H1 (cell line): Measurements from ENCODE around the gene IL6ST. TPM values are rescaled to one million over a fixed set of nuclear protein-coding genes. Genes with fewer than 3 reads are reported as not detected.

Experiments
- CTCF ChIA-PET: fragments of 300-600 bp; sonication (Branson Sonifier 250); formaldehyde crosslinking; loops from one replicate; lab custom pipeline; 2021; ENCODE audit not compliant: partially characterized antibody; lab: Charles Lee
- POLR2A ChIA-PET: fragments of 300-600 bp; sonication (Branson Sonifier 250); formaldehyde crosslinking; loops from one replicate; lab custom pipeline; 2021; ENCODE audit warnings: inconsistent platforms; ENCODE audit not compliant: partially characterized antibody; lab: Charles Lee
- DNase-seq, 2 experiments: peaks; one replicate each; pipeline versions ENCODE4 v3.0.0 to v3.0.0-alpha.2; 2010 to 2022; ENCODE audit warnings: low spot score in 2 of 2, low read depth in 1 of 2, mixed read lengths in 1 of 2
- FAIRE-seq: peaks from 2 replicates; lab custom pipeline; 2011; peaks lifted over from hg19 to GRCh38; lab: Jason Lieb, UNC
- H2AFZ ChIP-seq: 2 replicates; pipeline ENCODE4 v1.8.1; 2012; ENCODE audit warnings: low read length, inconsistent platforms
- H2AK5ac ChIP-seq: 2 replicates; pipeline ENCODE4 v1.6.1; 2013; ENCODE audit warnings: low read depth, low read length
- H2BK120ac ChIP-seq: replicated peaks from 2 replicates; pipeline ENCODE3; 2013; ENCODE audit warnings: low read depth, low read length, inconsistent platforms
- H2BK12ac ChIP-seq: 2 replicates; pipeline ENCODE4 v1.6.1; 2013; ENCODE audit warnings: low read depth, low read length
- H2BK15ac ChIP-seq: 2 replicates; pipeline ENCODE4 v1.6.1; 2013; ENCODE audit warnings: low read length
- H2BK20ac ChIP-seq: 2 replicates; pipeline ENCODE4 v1.6.1; 2013; ENCODE audit warnings: low read length
- H2BK5ac ChIP-seq: 2 replicates; pipeline ENCODE4 v1.6.1; 2013; ENCODE audit warnings: low read depth, low read length
- H3K14ac ChIP-seq: 2 replicates; pipeline ENCODE4 v1.6.1; 2013; ENCODE audit warnings: inconsistent platforms; ENCODE audit not compliant: insufficient read length
- H3K18ac ChIP-seq: 2 replicates; pipeline ENCODE4 v1.6.1; 2013; ENCODE audit warnings: low read length; ENCODE audit errors: extremely low read depth
- H3K23ac ChIP-seq: 2 replicates; pipeline ENCODE4 v1.6.1; 2013; ENCODE audit warnings: inconsistent platforms; ENCODE audit not compliant: insufficient read length
- H3K23me2 ChIP-seq: 2 replicates; pipeline ENCODE4 v1.6.1; 2013; ENCODE audit warnings: low read depth, low read length
- H3K27ac ChIP-seq: 2 replicates; pipeline ENCODE4 v1.6.1; 2011; ENCODE audit warnings: low read depth, low read length, inconsistent platforms
- H3K27me3 ChIP-seq, 4 experiments: replicated peaks in 1 of 4; 1 replicate in 1 of 4; 2 replicates in 3 of 4; pipeline versions ENCODE4 v1.6.1 to v1.8.1; 2011 to 2013; ENCODE audit warnings: low read length in 3 of 4, mild to moderate bottlenecking in 3 of 4, inconsistent platforms in 2 of 4, mixed read lengths in 2 of 4, moderate library complexity in 1 of 4; ENCODE audit not compliant: control insufficient read depth in 3 of 4, insufficient read depth in 3 of 4; ENCODE audit errors: extremely low read depth in 1 of 4
- H3K36me3 ChIP-seq, 4 experiments: 2 replicates each; pipeline versions ENCODE4 v1.6.1 to v1.8.1; 2011 to 2013; ENCODE audit warnings: mild to moderate bottlenecking in 4 of 4, low read length in 3 of 4, moderate library complexity in 2 of 4, control low read depth in 1 of 4, inconsistent platforms in 1 of 4; ENCODE audit not compliant: insufficient read depth in 4 of 4, control insufficient read depth in 2 of 4
- H3K4ac ChIP-seq: replicated peaks from 2 replicates; pipeline ENCODE3; 2013; ENCODE audit warnings: low read length, low read depth, mixed read lengths, inconsistent platforms; ENCODE audit not compliant: insufficient read length
- H3K4me1 ChIP-seq, 4 experiments: replicated peaks in 1 of 4; 1 replicate in 1 of 4; 2 replicates in 3 of 4; pipeline versions ENCODE4 v1.6.1 to v1.8.1; 2011 to 2013; ENCODE audit warnings: low read length in 3 of 4, inconsistent platforms in 2 of 4, mixed read lengths in 1 of 4; ENCODE audit not compliant: insufficient read depth in 4 of 4, control insufficient read depth in 3 of 4
- H3K4me2 ChIP-seq, 2 experiments: 2 replicates each; pipeline versions ENCODE4 v1.6.1 to v1.8.1; 2011 to 2013; ENCODE audit warnings: low read depth in 2 of 2, low read length in 2 of 2, control low read depth in 1 of 2, inconsistent platforms in 1 of 2, mild to moderate bottlenecking in 1 of 2; ENCODE audit not compliant: insufficient read depth in 1 of 2
- H3K4me3 ChIP-seq, 4 experiments: fragments of 200-600, 300-600 bp in 1 of 4; sonication (generic), shearing (Covaris generic), sonication (Bioruptor Twin) in 1 of 4; 2 replicates each; pipeline versions ENCODE4 v1.5.1 to v1.8.1; 2011 to 2016; ENCODE audit warnings: low read length in 4 of 4, low read depth in 3 of 4, control low read depth in 2 of 4, inconsistent platforms in 2 of 4, mild to moderate bottlenecking in 2 of 4, mixed read lengths in 1 of 4, moderate library complexity in 1 of 4; ENCODE audit not compliant: insufficient read depth in 2 of 4; ENCODE audit errors: extremely low read depth in 1 of 4
- H3K56ac ChIP-seq: replicated peaks from 2 replicates; pipeline ENCODE3; 2013; ENCODE audit warnings: low read depth, mild to moderate bottlenecking, mixed read lengths, low read length, inconsistent platforms; ENCODE audit not compliant: insufficient read length
- H3K79me1 ChIP-seq: 2 replicates; pipeline ENCODE4 v1.6.1; 2013; ENCODE audit warnings: low read depth, low read length, control low read depth
- H3K79me2 ChIP-seq, 2 experiments: 2 replicates each; pipeline versions ENCODE4 v1.6.1 to v1.8.1; 2012 to 2013; ENCODE audit warnings: low read length in 2 of 2, mild to moderate bottlenecking in 2 of 2, inconsistent platforms in 1 of 2; ENCODE audit not compliant: insufficient read depth in 2 of 2, control insufficient read depth in 1 of 2
- H3K9ac ChIP-seq, 4 experiments: replicated peaks in 1 of 4; 1 replicate in 1 of 4; 2 replicates in 3 of 4; pipeline versions ENCODE4 v1.6.1 to v1.8.1; 2011 to 2013; ENCODE audit warnings: low read depth in 3 of 4, low read length in 3 of 4, control low read depth in 2 of 4, mild to moderate bottlenecking in 2 of 4, moderate library complexity in 2 of 4, inconsistent platforms in 1 of 4; ENCODE audit errors: extremely low read depth in 1 of 4
- H3K9me3 ChIP-seq, 2 experiments: 2 replicates each; pipeline versions ENCODE4 v1.6.1 to v1.8.1; 2012 to 2013; ENCODE audit warnings: mild to moderate bottlenecking in 2 of 2, moderate library complexity in 2 of 2, control low read depth in 1 of 2, inconsistent platforms in 1 of 2, low read depth in 1 of 2, low read length in 1 of 2, mixed read lengths in 1 of 2; ENCODE audit not compliant: insufficient read depth in 2 of 2
- H4K20me1 ChIP-seq, 2 experiments: replicated peaks in 1 of 2; 2 replicates each; pipeline versions ENCODE3 to v1.8.1; 2011 to 2013; ENCODE audit warnings: inconsistent platforms in 2 of 2, low read length in 2 of 2, mild to moderate bottlenecking in 1 of 2; ENCODE audit not compliant: insufficient read depth in 2 of 2, control insufficient read depth in 1 of 2
- H4K5ac ChIP-seq: 2 replicates; pipeline ENCODE4 v1.6.1; 2013; ENCODE audit warnings: low read length, low read depth, mixed read lengths, inconsistent platforms; ENCODE audit not compliant: insufficient read length
- H4K8ac ChIP-seq: 2 replicates; pipeline ENCODE4 v1.8.0; 2013; ENCODE audit warnings: mild to moderate bottlenecking, moderate library complexity, low read length, inconsistent platforms; ENCODE audit not compliant: insufficient read depth; ENCODE audit errors: extremely low read depth
- H4K91ac ChIP-seq: replicated peaks from 2 replicates; pipeline ENCODE3; 2013; ENCODE audit warnings: low read length, mixed read lengths, inconsistent platforms; ENCODE audit not compliant: insufficient read length
- BRCA1 ChIP-seq: IDR thresholded peaks from 2 replicates; pipeline ENCODE4 v1.6.1; 2012; ENCODE audit warnings: low read depth, low read length, improper control_type of control experiment
- EZH2 ChIP-seq: fragments of 200-600 bp; sonication (generic); IDR thresholded peaks from 2 replicates; pipeline ENCODE4 v1.7.1; 2012; ENCODE audit warnings: low read depth, mild to moderate bottlenecking, moderate library complexity, low read length, inconsistent platforms; ENCODE audit not compliant: severe bottlenecking
- HDAC6 ChIP-seq: IDR thresholded peaks from one replicate; pipeline ENCODE4 v1.7.1; 2012; ENCODE audit warnings: low read depth, mild to moderate bottlenecking, inconsistent platforms, low read length, moderate library complexity
- KDM4A ChIP-seq: IDR thresholded peaks from one replicate; pipeline ENCODE4 v1.7.1; 2012; ENCODE audit warnings: low read depth, mild to moderate bottlenecking, moderate library complexity, low read length, inconsistent platforms; ENCODE audit not compliant: severe bottlenecking
- MAFK ChIP-seq: IDR thresholded peaks from 2 replicates; pipeline ENCODE4 v1.6.1; 2012; ENCODE audit warnings: low read depth, mild to moderate bottlenecking, improper control_type of control experiment, low read length
- POLR2A ChIP-seq, 2 experiments: IDR thresholded peaks; 1 replicate in 1 of 2; 2 replicates in 1 of 2; pipeline ENCODE4 v1.6.1; 2011; ENCODE audit warnings: low read depth in 2 of 2, low read length in 2 of 2, mild to moderate bottlenecking in 2 of 2; ENCODE audit errors: control extremely low read depth in 1 of 2
- SP1 ChIP-seq: IDR thresholded peaks from 2 replicates; pipeline ENCODE4 v1.6.1; 2011; ENCODE audit warnings: low read depth, low read length
- SUZ12 ChIP-seq: fragments of 200-600 bp; sonication (generic); IDR thresholded peaks from 2 replicates; pipeline ENCODE4 v1.6.1; 2012; ENCODE audit warnings: mild to moderate bottlenecking, inconsistent platforms, low read length, moderate library complexity, mixed read lengths
- TAF7 ChIP-seq: optimal IDR thresholded peaks from 2 replicates; pipeline ENCODE3; 2011; ENCODE audit warnings: low read depth, mild to moderate bottlenecking, inconsistent platforms, low read length, moderate library complexity, borderline replicate concordance
- WGBS, 2 experiments: shearing (Covaris generic) in 1 of 2; methylation state at CpG; one replicate each; pipeline versions ENCODE4 v1.1.6 to v1.1.7; 2013 to 2015; ENCODE audit warnings: low lambda C conversion rate in 2 of 2, mixed read lengths in 2 of 2, inconsistent platforms in 1 of 2, low coverage in 1 of 2, missing lambda C conversion rate in 1 of 2; ENCODE audit not compliant: insufficient replicate concordance in 2 of 2, insufficient coverage in 1 of 2, insufficient read length in 1 of 2; ENCODE audit errors: extremely low coverage in 1 of 2, missing lambda C conversion rate in 1 of 2; 5-methylcytosine and 5-hydroxymethylcytosine counted together
- polyA plus RNA-seq, 7 experiments: library from polyadenylated mRNA; depleted of rRNA in 3 of 7; stranded (reverse) in 5 of 7; unstranded in 2 of 7; fragments of >200 nt in 5 of 7; fragments of 200-250 nt in 2 of 7; gene quantifications; 1 replicate in 5 of 7; 2 replicates in 1 of 7; 4 replicates in 1 of 7; pipeline versions ENCODE4 v1.2.1 to v1.2.3, GENCODE V29; 2011 to 2013; ENCODE audit warnings: missing spikeins in 2 of 7, mixed read lengths in 2 of 7
- total RNA-seq: library from RNA; stranded (reverse); fragmentation: NEBNext Ultra II Directional; extraction: Animal tissue kit (Norgen Biotek cat#: 25700); gene quantifications from 2 replicates; pipeline ENCODE4 v1.2.1, GENCODE V29; 2021

Gene IL6ST
- total and polyA plus RNA-seq, 2 of the 8 experiments (the other 6 are each of a cell fraction or from before 2014, with no cell fraction given), result 1.4 to 11.1 TPM

DNA sequence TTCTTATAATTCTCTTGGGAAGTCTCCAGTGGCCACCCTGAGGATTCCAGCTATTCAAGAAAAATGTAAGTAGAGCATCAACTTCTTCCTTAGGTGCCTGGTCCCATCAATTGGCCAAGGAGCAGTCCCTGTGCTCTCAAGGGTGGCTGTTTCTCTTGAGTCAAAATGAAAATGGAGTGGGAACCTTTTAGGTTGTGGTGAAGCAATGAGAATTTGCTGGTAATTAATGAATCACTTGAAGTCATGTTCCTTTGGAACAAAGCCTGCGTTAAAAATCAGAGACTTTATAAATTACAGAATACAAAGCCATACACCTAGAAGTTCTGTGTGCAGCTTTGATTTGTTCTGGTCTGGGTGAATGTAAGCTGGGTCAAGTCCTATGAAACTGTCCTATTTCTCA lies 94.7 kb downstream of the IL6ST start:
- Histone ChIP-seq H3K4me2 (no peak overlapping the region), H2AK5ac (no peak overlapping the region), H2BK5ac (no peak overlapping the region), H3K18ac (no peak overlapping the region), H2AFZ (no peak overlapping the region), H3K4ac (no peak overlapping the region), H2BK15ac (no peak overlapping the region), H3K79me1 (no peaks in the 10 kb centered on the region), H3K4me3 (no peak overlapping the region), H4K91ac (no peak overlapping the region), H3K36me3 (no peaks in the 10 kb centered on the region), H3K56ac (no peak overlapping the region), H2BK120ac (no peak overlapping the region), H3K4me1 (no peaks in the 10 kb centered on the region), H3K23me2 (no peaks in the 10 kb centered on the region), H3K14ac (no peak overlapping the region), H4K8ac (no peak overlapping the region), H3K9ac (no peak overlapping the region), H3K79me2 (no peaks in the 10 kb centered on the region)
- 84% methylated on average over 1 of the region's 1 CpG; no CpG with 5 or more reads in 1 of the 2 experiments for WGBS, 2 experiments
- DNase-seq (no peak), FAIRE-seq (no peak)
- POLR2A ChIA-PET, result no interaction called here
- TF ChIP-seq MAFK (no peak), TAF7 (no peak), SUZ12 (no peak), KDM4A (no peak), EZH2 (no peak), SP1 (no peak), POLR2A (IDR thresholded peaks at IDR 0.05; ENCODE audit: control extremely low read depth in 1 of 2, low read depth in 2 of 2, low read length in 2 of 2) (no peak), BRCA1 (no peak), HDAC6 (no peak)
- TF ChIP-seq, all 59 proteins: peak for 0
- CTCF ChIA-PET, result interaction anchor here (1.7 kb wide), 1 partner anchor 11 kb away, joined by 4 read pairs; no protein-coding TSS in a partner anchor
- no peaks in the 10 kb centered on the region for H3K9me3 ChIP-seq
- H2BK12ac ChIP-seq, result no peak overlapping the region
- no peak overlapping the region for H4K5ac ChIP-seq
- H3K23ac ChIP-seq, result no peak overlapping the region
- no peak overlapping the region for H3K27ac ChIP-seq
- no peaks in the 10 kb centered on the region for H4K20me1 ChIP-seq
- H2BK20ac ChIP-seq, result no peak overlapping the region
- no peaks in the 10 kb centered on the region for H3K27me3 ChIP-seq
